Measurements from ENCODE around the gene VPREB3.

VPREB3 gene

GRCh38 chr22:23754220-23754919, at the start of gene VPREB3:
Gene VPREB3 (minus strand): TSS chr22:23754425. CDS start chr22:23754363, 62 bp downstream.
- no peak for DNase-seq (ENCODE audit: low read depth in 2 of 2)

- no peak for DNase-seq (ENCODE audit: low read depth in 2 of 2)
Observed at GRCh38 chr22:23803001-23803819, 49.0 kb upstream of the VPREB3 start.

DNA sequence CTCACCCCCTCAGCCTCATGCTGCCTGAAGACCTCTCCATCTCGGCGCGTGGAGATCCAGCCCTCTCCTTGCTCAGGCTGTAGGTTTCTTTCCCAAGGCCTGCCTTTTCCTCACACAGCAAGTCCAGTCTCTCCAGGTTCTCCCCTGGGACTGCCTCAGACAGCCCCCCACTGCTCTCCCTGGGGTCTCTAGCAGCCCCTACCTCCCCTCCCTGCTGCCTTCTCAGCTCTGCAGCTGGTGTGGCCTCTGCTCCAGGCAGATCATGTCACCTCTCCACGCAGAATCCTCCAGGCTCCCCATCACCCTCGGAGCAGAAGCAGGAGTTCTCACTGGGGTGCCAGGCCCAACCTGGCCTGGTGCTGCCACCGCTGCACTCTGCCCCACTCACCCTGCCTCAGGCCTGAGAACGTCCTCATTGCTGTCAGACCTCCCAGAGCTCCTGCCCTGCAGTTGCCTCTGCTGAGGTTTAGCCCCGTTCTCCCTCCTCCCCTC, 47.7 kb upstream of the VPREB3 start:
- DNase-seq (ENCODE audit: low read depth in 2 of 2): no peak

DNA sequence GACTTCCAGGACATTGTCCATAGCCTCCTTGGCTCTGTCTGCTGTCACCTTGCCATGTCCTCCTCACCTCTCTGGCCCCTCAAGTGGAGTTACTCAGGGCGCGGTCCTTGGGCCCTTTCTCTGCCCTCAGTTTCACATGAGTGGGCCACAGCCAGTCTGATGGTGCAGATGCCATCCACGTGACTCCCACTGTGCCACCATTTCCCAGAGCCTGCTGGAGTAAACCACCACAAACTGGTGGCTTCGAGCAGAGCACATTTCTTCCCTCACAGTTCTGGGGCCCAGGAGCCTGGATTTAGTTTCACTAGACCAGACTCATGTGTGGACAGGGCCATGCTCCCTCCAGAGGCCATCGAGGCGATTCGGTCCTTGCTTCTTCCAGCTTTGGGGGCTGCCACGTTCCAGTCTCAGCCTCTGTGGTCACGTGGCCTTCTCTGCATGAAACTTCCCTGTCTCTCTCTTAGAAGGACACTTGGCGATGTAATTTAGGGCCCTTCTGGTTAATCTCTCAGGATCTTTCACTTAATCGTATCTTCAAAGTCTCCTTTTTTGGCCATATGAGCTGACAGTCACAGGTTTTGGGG, 47.1 kb upstream of the VPREB3 start:
- no peak for DNase-seq (ENCODE audit: low read depth in 2 of 2)

DNA sequence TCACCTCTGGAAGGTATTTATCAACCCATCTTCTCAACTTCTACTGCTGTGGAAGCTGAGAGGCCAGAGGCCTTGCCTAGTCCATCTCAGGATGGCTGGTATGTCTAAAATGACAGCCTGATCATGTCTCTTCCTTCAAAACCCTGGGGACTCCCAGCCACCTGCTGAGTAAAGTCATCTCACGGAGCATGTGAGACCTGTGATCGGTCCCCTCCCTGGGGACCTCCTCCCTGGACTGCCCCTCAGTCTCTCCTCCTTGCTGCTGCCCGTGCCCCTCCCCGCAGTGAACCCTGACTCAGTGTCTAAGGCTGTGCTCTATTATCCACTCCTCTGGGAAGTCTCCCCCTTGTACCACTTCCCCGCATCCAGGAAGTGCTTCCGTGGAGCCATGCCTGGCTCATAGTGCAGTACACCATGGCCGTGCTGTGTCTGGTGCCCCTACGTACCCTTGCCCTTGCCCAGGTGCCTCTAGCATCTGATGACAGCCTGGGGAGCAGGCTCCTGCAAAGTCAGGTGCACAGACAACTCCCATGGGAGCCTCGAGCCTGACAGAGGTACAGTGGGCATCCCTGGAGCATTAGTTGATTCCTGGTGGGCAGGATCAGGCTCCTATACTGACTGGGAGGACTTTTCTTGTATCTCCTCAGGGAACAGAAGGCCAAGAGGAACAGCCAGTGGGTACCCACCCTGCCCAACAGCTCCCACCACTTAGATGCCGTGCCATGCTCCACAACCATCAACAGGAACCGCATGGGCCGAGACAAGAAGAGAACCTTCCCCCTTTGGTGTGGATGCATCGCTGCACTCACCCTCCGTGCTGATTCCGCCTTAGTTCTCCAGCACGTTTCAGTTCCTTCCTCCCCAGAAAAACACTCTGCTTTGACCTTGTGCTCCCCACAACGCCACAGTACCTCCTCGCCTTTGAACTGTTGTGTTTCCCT, 46.3 kb upstream of the VPREB3 start:
- no peak for DNase-seq (ENCODE audit: low read depth in 2 of 2)

DNA sequence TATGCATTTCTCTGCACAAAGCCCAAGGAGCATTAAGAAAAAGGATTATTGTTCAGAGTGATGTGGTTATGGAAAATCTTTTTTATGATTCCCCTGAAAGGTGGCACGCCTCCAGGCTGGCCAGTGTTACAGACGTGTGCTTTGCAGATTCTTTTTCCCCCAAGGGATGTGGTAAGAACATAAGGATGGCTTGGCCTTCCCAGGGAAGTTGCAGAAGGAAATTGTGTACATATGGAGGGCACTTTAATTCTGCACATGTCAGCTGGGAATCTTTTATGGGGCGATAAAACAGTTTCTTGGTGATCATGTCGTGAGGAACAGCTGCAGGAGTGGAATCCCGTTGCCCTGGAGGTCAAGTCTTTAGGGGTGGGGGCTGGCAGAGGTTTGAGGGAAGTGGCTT, 42.2 kb upstream of the VPREB3 start:
- no peak for DNase-seq (ENCODE audit: low read depth in 2 of 2)

DNA sequence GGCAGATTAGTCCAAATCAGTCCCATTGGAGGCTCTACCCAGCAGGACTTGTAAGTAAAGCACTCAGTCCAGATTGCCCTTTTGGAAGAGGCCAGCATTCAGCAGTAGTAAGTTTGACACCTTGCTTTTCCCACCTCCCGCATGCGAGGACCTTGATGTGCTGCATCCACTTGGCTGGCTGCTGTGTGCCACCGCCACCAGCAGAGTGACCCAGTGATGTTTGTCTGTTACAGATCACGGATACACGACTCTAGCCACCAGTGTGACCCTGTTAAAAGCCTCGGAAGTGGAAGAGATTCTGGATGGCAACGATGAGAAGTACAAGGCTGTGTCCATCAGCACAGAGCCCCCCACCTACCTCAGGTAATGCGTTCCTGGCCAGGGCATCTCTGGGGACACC, 39.1 kb upstream of the VPREB3 start:
- no peak for DNase-seq (ENCODE audit: low read depth in 2 of 2)

DNA sequence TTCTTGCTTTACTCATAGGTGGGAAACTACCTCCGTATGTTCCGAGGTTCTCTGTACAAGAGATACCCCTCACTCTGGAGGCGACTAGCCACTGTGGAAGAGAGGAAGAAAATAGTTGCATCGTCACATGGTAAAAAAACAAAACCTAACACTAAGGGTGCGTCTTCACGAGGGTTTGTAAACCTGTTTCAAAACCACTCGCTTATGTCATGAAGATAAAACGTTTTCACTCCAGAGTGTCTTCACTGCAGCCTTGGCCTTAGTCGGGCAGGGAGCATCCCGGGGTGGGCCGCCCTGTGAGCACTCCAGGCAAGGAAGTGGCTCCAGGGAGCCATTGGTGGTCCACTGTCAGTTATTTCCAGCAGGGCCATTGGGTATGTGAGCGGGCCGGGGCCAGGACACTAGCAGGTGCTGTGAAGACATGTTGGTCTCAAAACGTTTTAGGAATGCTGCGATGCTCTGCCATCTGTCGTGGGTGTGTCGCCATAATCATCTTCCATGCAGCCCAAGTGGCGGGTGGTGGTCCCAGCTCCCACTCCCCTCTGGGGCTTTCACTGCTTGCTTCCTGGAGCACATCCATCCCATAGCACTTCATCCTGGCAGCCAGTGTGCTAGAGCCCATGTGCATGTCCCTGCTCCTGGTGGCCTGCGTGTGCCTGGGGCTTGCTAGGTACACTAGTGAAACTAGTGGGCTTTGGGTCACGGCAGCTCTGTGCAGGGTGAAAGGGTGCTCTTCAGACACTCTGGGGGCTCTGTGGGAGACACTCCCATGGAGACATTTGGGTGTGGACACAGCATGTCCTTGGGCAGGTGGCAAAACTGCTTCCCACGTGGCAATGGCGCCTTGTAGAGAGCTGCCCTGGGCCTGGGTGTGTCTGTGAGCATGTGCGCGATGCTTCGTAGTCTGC, 37.8 kb upstream of the VPREB3 start:
- no peak for DNase-seq (ENCODE audit: low read depth in 2 of 2)

GRCh38 chr22:23790819-23791737, 36.9 kb upstream of the VPREB3 start:
- DNase-seq (ENCODE audit: low read depth in 2 of 2): no peak

DNA sequence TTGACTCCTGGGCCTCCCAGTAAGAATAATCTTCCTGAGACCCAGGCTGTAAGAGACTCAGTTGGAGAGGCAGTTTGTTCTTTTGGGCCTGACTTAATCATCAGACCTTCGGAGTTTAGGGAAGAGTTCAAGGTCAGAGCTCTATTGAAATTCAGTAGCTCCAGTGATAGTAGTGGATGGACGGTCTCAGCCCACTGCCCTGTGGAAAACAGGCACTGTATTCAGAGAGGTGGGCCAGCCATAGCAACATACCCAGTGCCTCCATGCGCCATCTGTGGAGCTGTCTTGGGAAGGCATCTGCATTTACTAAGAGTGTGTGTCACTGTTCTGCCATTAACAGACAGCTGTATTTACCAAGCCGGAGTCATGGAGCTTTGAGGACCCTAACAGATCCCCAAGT, 35.4 kb upstream of the VPREB3 start:
- no peak for DNase-seq (ENCODE audit: low read depth in 2 of 2)

GRCh38 chr22:23789121-23789520, 34.9 kb upstream of the VPREB3 start:
- no peak for DNase-seq (ENCODE audit: low read depth in 2 of 2)

DNA sequence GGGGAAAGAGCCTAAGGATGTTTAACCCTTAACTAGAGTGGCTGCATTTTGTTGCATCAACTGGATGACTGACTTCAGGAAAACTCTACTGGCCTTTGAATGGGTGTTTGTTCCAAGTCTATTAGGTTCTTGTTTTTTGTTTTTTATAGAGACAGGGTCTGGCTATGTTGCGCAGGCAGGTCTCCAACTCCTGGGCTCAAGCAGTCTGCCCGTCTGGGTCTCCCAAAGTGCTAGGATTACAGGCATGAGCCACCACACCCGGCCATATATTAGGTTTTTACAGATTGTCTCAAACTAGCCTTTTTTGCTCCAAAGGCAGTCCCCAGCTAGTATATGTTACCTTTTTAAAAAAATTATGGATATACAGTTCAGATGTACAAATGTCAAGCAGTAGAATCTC, 33.7 kb upstream of the VPREB3 start:
- DNase-seq (ENCODE audit: low read depth in 2 of 2): no peak

DNA sequence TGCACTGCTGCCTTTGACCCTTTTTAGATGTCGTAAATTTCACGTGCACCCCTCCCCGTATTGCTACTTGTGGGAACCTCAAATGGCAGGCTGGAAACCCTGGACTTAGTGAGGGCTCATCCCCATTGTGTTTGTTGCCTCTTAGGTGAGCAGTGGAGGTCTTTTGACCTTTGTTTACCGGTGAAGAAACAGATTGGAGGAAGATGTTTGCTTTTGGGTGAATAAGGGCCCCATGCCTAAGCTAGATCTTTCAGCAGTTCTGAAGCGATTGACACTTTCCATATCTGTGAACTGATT, 33.3 kb upstream of the VPREB3 start:
- DNase-seq (ENCODE audit: low read depth in 2 of 2): no peak

- peak; percentile 83 to 87 for DNase-seq (ENCODE audit: low read depth in 2 of 2)
Observed at GRCh38 chr22:23786752-23787599, 32.8 kb upstream of the VPREB3 start, which contains the start of gene SMARCB1. Gene SMARCB1 (plus strand): TSS chr22:23786966. CDS start chr22:23787170, 204 bp downstream.

- no peak for DNase-seq (ENCODE audit: low read depth in 2 of 2)
Observed at GRCh38 chr22:23786261-23786710, 32.1 kb upstream of the VPREB3 start.

- DNase-seq (ENCODE audit: low read depth in 2 of 2): no peak
Observed at GRCh38 chr22:23784215-23784732, 30.0 kb upstream of the VPREB3 start.

DNA sequence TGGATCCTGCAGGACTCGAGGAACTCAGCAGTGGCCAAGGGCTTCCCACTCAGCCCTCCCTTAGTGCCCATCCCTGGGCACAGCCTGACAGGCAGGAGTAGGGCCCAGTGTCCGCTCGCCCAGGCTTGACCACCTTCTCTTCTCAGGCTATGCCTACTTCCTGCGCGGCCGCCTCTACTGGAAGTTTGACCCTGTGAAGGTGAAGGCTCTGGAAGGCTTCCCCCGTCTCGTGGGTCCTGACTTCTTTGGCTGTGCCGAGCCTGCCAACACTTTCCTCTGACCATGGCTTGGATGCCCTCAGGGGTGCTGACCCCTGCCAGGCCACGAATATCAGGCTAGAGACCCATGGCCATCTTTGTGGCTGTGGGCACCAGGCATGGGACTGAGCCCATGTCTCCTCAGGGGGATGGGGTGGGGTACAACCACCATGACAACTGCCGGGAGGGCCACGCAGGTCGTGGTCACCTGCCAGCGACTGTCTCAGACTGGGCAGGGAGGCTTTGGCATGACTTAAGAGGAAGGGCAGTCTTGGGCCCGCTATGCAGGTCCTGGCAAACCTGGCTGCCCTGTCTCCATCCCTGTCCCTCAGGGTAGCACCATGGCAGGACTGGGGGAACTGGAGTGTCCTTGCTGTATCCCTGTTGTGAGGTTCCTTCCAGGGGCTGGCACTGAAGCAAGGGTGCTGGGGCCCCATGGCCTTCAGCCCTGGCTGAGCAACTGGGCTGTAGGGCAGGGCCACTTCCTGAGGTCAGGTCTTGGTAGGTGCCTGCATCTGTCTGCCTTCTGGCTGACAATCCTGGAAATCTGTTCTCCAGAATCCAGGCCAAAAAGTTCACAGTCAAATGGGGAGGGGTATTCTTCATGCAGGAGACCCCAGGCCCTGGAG, 29.3 kb upstream of the VPREB3 start:
- DNase-seq (ENCODE audit: low read depth in 2 of 2): no peak

Measured in stimulated activated CD4-positive, alpha-beta T cell treated with anti-CD3 and anti-CD28 coated beads, Interleukin-15, amount 100 ng/mL, for 48 hours (primary cell).